Measurements from ENCODE around the gene PCGF6. TPM values are rescaled to one million over a fixed set of nuclear protein-coding genes. Genes with fewer than 3 reads are reported as not detected.
"Not testable (repeated sequence)": the region's sequence is repeated elsewhere in the genome, so short reads cannot be mapped to it uniquely, and the experiment has no call there.

Gene PCGF6
- total RNA-seq, 1 experiment from 2014 or later = 10.7 TPM

GRCh38 chr10:103374263-103374662 lies 23.3 kb upstream of the PCGF6 start:
- Histone ChIP-seq H3K27me3 (ENCODE audit: low read length) (no peaks in the 10 kb centered on the region), H3K4me2 (ENCODE audit: low read depth, low read length, poor library complexity, severe bottlenecking) (no peak overlapping the region), H3K36me3 (ENCODE audit: insufficient read depth, low read length) (peaks cover 20% of the 10 kb centered on the region), H3K4me3 (ENCODE audit: low read length) (no peak overlapping the region), H3K4me1 (ENCODE audit: low read length) (peaks cover 17% of the 10 kb centered on the region), H2AFZ (ENCODE audit: low read length) (no peak overlapping the region), H3K9me2 (replicated peaks; ENCODE audit: insufficient read depth, low read length) (no peaks in the 10 kb centered on the region), H3K27ac (ENCODE audit: low read length) (no peak overlapping the region), H4K20me1 (ENCODE audit: insufficient read depth, low read depth, low read length) (no peaks in the 10 kb centered on the region), H3K9me3 (ENCODE audit: low read length) (no peaks in the 10 kb centered on the region), H3K79me2 (ENCODE audit: low read length) (peaks cover 40% of the 10 kb centered on the region), H3K9ac (ENCODE audit: low read length) (no peak overlapping the region)
- no peak for DNase-seq

GRCh38 chr10:103373544-103373943 lies 22.6 kb upstream of the PCGF6 start:
- H3K27me3 ChIP-seq (ENCODE audit: low read length) = no peaks in the 10 kb centered on the region
- no peak for DNase-seq
- H3K9ac ChIP-seq (ENCODE audit: low read length) = no peak overlapping the region
- H3K27ac ChIP-seq (ENCODE audit: low read length) = no peak overlapping the region
- no peak overlapping the region for H3K4me2 ChIP-seq (ENCODE audit: low read depth, low read length, poor library complexity, severe bottlenecking)
- peaks cover 20% of the 10 kb centered on the region for H3K36me3 ChIP-seq (ENCODE audit: insufficient read depth, low read length)
- no peak overlapping the region for H3K4me3 ChIP-seq (ENCODE audit: low read length)
- peaks cover 47% of the 10 kb centered on the region for H3K79me2 ChIP-seq (ENCODE audit: low read length)
- H3K4me1 ChIP-seq (ENCODE audit: low read length) = peaks cover 22% of the 10 kb centered on the region
- H2AFZ ChIP-seq (ENCODE audit: low read length) = no peak overlapping the region
- no peaks in the 10 kb centered on the region for H3K9me2 ChIP-seq (replicated peaks; ENCODE audit: insufficient read depth, low read length)
- H4K20me1 ChIP-seq (ENCODE audit: insufficient read depth, low read depth, low read length) = no peaks in the 10 kb centered on the region
- no peaks in the 10 kb centered on the region for H3K9me3 ChIP-seq (ENCODE audit: low read length)

- H3K9me3 ChIP-seq (ENCODE audit: low read length) = no peaks in the 10 kb centered on the region
- peaks cover 37% of the 10 kb centered on the region for H3K79me2 ChIP-seq (ENCODE audit: low read length)
- no peaks in the 10 kb centered on the region for H3K27me3 ChIP-seq (ENCODE audit: low read length)
- H3K9me2 ChIP-seq (replicated peaks; ENCODE audit: insufficient read depth, low read length) = no peaks in the 10 kb centered on the region
- no peaks in the 10 kb centered on the region for H3K36me3 ChIP-seq (ENCODE audit: insufficient read depth, low read length)
- H3K4me1 ChIP-seq (ENCODE audit: low read length) = peaks cover 26% of the 10 kb centered on the region
- H3K9ac ChIP-seq (ENCODE audit: low read length) = peak within 1 kb of the TSS; percentile 85
- no peaks in the 10 kb centered on the region for H4K20me1 ChIP-seq (ENCODE audit: insufficient read depth, low read depth, low read length)
- peak within 1 kb of the TSS; percentile 80 for H3K27ac ChIP-seq (ENCODE audit: low read length)
- H3K4me3 ChIP-seq (ENCODE audit: low read length) = peak within 1 kb of the TSS; percentile 82
- peak; percentile 99 for DNase-seq
- peak within 1 kb of the TSS; percentile 77 for H3K4me2 ChIP-seq (ENCODE audit: low read depth, low read length, poor library complexity, severe bottlenecking)
- peak within 1 kb of the TSS; percentile 53; the same call in 1 of the 2 replicates for H2AFZ ChIP-seq (ENCODE audit: low read length)
Measured at GRCh38 chr10:103367782-103368518, 17.0 kb upstream of the PCGF6 start, which contains the start of gene TAF5. TSS of gene TAF5 (plus strand) at chr10:103367976. CDS start at chr10:103367990, 14 bp downstream.

- Histone ChIP-seq H3K4me3 (ENCODE audit: low read length) (peak overlapping the region; percentile 82), H4K20me1 (ENCODE audit: insufficient read depth, low read depth, low read length) (no peaks in the 10 kb centered on the region), H2AFZ (ENCODE audit: low read length) (peak overlapping the region; percentile 53; the same call in 1 of the 2 replicates)
Measured at GRCh38 chr10:103367379-103367781, 16.4 kb upstream of the PCGF6 start.

GRCh38 chr10:103360791-103361190 lies 9.9 kb upstream of the PCGF6 start:
- H3K9me2 ChIP-seq (replicated peaks; ENCODE audit: insufficient read depth, low read length); H3K4me2 ChIP-seq (ENCODE audit: low read depth, low read length, poor library complexity, severe bottlenecking): not testable (repeated sequence)

More at GRCh38 chr10:103367379-103367781, 16.4 kb upstream of the PCGF6 start:
- peak overlapping the region; percentile 62 for H3K9ac ChIP-seq (ENCODE audit: low read length)
- H3K27ac ChIP-seq (ENCODE audit: low read length) = peak overlapping the region; percentile 80
- H3K79me2 ChIP-seq (ENCODE audit: low read length) = peaks cover 37% of the 10 kb centered on the region
- H3K9me2 ChIP-seq (replicated peaks; ENCODE audit: insufficient read depth, low read length) = no peaks in the 10 kb centered on the region
- H3K27me3 ChIP-seq (ENCODE audit: low read length) = no peaks in the 10 kb centered on the region
- no peak for DNase-seq
- peaks cover 26% of the 10 kb centered on the region for H3K4me1 ChIP-seq (ENCODE audit: low read length)
- H3K9me3 ChIP-seq (ENCODE audit: low read length) = no peaks in the 10 kb centered on the region
- H3K36me3 ChIP-seq (ENCODE audit: insufficient read depth, low read length) = no peaks in the 10 kb centered on the region
- peak overlapping the region; percentile 77 for H3K4me2 ChIP-seq (ENCODE audit: low read depth, low read length, poor library complexity, severe bottlenecking)

GRCh38 chr10:103359493-103359892 lies 8.6 kb upstream of the PCGF6 start:
- H3K4me3 ChIP-seq (ENCODE audit: low read length); H3K9me3 ChIP-seq (ENCODE audit: low read length); H2AFZ ChIP-seq (ENCODE audit: low read length); H3K79me2 ChIP-seq (ENCODE audit: low read length); H3K27ac ChIP-seq (ENCODE audit: low read length); H4K20me1 ChIP-seq (ENCODE audit: insufficient read depth, low read depth, low read length); H3K4me2 ChIP-seq (ENCODE audit: low read depth, low read length, poor library complexity, severe bottlenecking); DNase-seq; H3K9me2 ChIP-seq (replicated peaks; ENCODE audit: insufficient read depth, low read length); H3K27me3 ChIP-seq (ENCODE audit: low read length); H3K9ac ChIP-seq (ENCODE audit: low read length); H3K36me3 ChIP-seq (ENCODE audit: insufficient read depth, low read length); H3K4me1 ChIP-seq (ENCODE audit: low read length): not testable (repeated sequence)

More at GRCh38 chr10:103360791-103361190, 9.9 kb upstream of the PCGF6 start:
- DNase-seq; H3K4me1 ChIP-seq (ENCODE audit: low read length); H2AFZ ChIP-seq (ENCODE audit: low read length); H3K4me3 ChIP-seq (ENCODE audit: low read length); H3K79me2 ChIP-seq (ENCODE audit: low read length); H3K36me3 ChIP-seq (ENCODE audit: insufficient read depth, low read length); H4K20me1 ChIP-seq (ENCODE audit: insufficient read depth, low read depth, low read length); H3K9ac ChIP-seq (ENCODE audit: low read length); H3K27ac ChIP-seq (ENCODE audit: low read length); H3K9me3 ChIP-seq (ENCODE audit: low read length); H3K27me3 ChIP-seq (ENCODE audit: low read length): not testable (repeated sequence)

GRCh38 chr10:103355906-103356599 lies 5.1 kb upstream of the PCGF6 start:
- H3K27ac ChIP-seq (ENCODE audit: low read length) = no peak overlapping the region
- DNase-seq = no peak
- peaks cover 19% of the 10 kb centered on the region for H3K4me1 ChIP-seq (ENCODE audit: low read length)
- no peaks in the 10 kb centered on the region for H3K9me2 ChIP-seq (replicated peaks; ENCODE audit: insufficient read depth, low read length)
- no peak overlapping the region for H3K4me3 ChIP-seq (ENCODE audit: low read length)
- H3K79me2 ChIP-seq (ENCODE audit: low read length) = 0 out of 2 replicates have a peak, but pooled peaks cover 2% of the 10 kb centered on the region
- H4K20me1 ChIP-seq (ENCODE audit: insufficient read depth, low read depth, low read length) = no peaks in the 10 kb centered on the region
- H3K9ac ChIP-seq (ENCODE audit: low read length) = no peak overlapping the region
- H3K4me2 ChIP-seq (ENCODE audit: low read depth, low read length, poor library complexity, severe bottlenecking) = no peak overlapping the region
- no peaks in the 10 kb centered on the region for H3K27me3 ChIP-seq (ENCODE audit: low read length)
- no peak overlapping the region for H2AFZ ChIP-seq (ENCODE audit: low read length)
- H3K36me3 ChIP-seq (ENCODE audit: insufficient read depth, low read length) = no peaks in the 10 kb centered on the region
- no peaks in the 10 kb centered on the region for H3K9me3 ChIP-seq (ENCODE audit: low read length)

- Histone ChIP-seq H3K4me1 (ENCODE audit: low read length) (peaks cover 26% of the 10 kb centered on the region), H3K79me2 (ENCODE audit: low read length) (peaks cover 16% of the 10 kb centered on the region)
- H3K9me3 ChIP-seq (ENCODE audit: low read length); H3K9me2 ChIP-seq (replicated peaks; ENCODE audit: insufficient read depth, low read length); H2AFZ ChIP-seq (ENCODE audit: low read length); H3K4me3 ChIP-seq (ENCODE audit: low read length); H3K4me2 ChIP-seq (ENCODE audit: low read depth, low read length, poor library complexity, severe bottlenecking); H3K9ac ChIP-seq (ENCODE audit: low read length); H3K27me3 ChIP-seq (ENCODE audit: low read length); H3K27ac ChIP-seq (ENCODE audit: low read length); H3K36me3 ChIP-seq (ENCODE audit: insufficient read depth, low read length); H4K20me1 ChIP-seq (ENCODE audit: insufficient read depth, low read depth, low read length): not testable (repeated sequence)
- peak; percentile 57 for DNase-seq
Measured at GRCh38 chr10:103354567-103354966, 3.6 kb upstream of the PCGF6 start.
